ENCODE data around the gene MTOR.

Gene MTOR

GRCh38 chr1:11059155-11059967, 203.0 kb downstream of the MTOR start:
- peak; percentile 61 for DNase-seq

GRCh38 chr1:11058595-11059154, 203.7 kb downstream of the MTOR start:
- DNase-seq = peak; percentile 86

GRCh38 chr1:11058026-11058425, 204.3 kb downstream of the MTOR start:
- no peak for DNase-seq

GRCh38 chr1:11057477-11057876, 204.9 kb downstream of the MTOR start:
- no peak for DNase-seq

Measured in NCI-H1105 treated with DMSO at 0.1 percent for 48 hours (cell line).